ENCODE results near the gene XRCC5.
A peak's percentile ranks its signal among the peaks of the same experiment; 100 is the strongest.

- no peak for TF ChIP-seq POLR2AphosphoS5 (IDR thresholded peaks at IDR 0.05)
- peak in 1 of 3 donors; percentile 15 for TF ChIP-seq CTCF (IDR thresholded peaks at IDR 0.05)
Measured at GRCh38 chr2:216139884-216140283, 30.7 kb downstream of the XRCC5 start.
